ENCODE measurements around the gene MYLK.

MYLK gene

GRCh38 chr3:123743121-123743520 is 141.0 kb downstream of the MYLK start:
- no peak overlapping the region for H3K9ac ChIP-seq
- no peak overlapping the region for H3K4me3 ChIP-seq (IDR thresholded peaks at IDR 0.05; ENCODE audit: insufficient read depth, low read depth, low read length)
- no peak overlapping the region for H3K27ac ChIP-seq
- H3K4me1 ChIP-seq (ENCODE audit: low read depth, poor library complexity, severe bottlenecking): no peaks in the 10 kb centered on the region
- no peak for TF ChIP-seq CTCF (conservative IDR thresholded peaks at IDR 0.05; ENCODE audit: low read depth, low read length)
- no peaks in the 10 kb centered on the region for H3K36me3 ChIP-seq (ENCODE audit: insufficient read depth)
- no peaks in the 10 kb centered on the region for H3K79me2 ChIP-seq (ENCODE audit: insufficient read depth, low read depth)
- no peak overlapping the region for H3K4me2 ChIP-seq
- H3K27me3 ChIP-seq (ENCODE audit: insufficient read depth, low read depth): no peaks in the 10 kb centered on the region
- H4K20me1 ChIP-seq (ENCODE audit: insufficient read depth): no peaks in the 10 kb centered on the region
- no peak overlapping the region for H2AFZ ChIP-seq (ENCODE audit: low read depth)

GRCh38 chr3:123741041-123741511 is 143.1 kb downstream of the MYLK start:
- TF ChIP-seq CTCF (conservative IDR thresholded peaks at IDR 0.05; ENCODE audit: low read depth, low read length): no peak
- no peak overlapping the region for H3K27ac ChIP-seq
- H3K9ac ChIP-seq: no peak overlapping the region
- no peaks in the 10 kb centered on the region for H3K79me2 ChIP-seq (ENCODE audit: insufficient read depth, low read depth)
- no peak overlapping the region for H2AFZ ChIP-seq (ENCODE audit: low read depth)
- H3K4me2 ChIP-seq: no peak overlapping the region
- no peaks in the 10 kb centered on the region for H3K27me3 ChIP-seq (ENCODE audit: insufficient read depth, low read depth)
- H3K36me3 ChIP-seq (ENCODE audit: insufficient read depth): no peaks in the 10 kb centered on the region
- H3K4me3 ChIP-seq (IDR thresholded peaks at IDR 0.05; ENCODE audit: insufficient read depth, low read depth, low read length): no peak overlapping the region
- no peaks in the 10 kb centered on the region for H4K20me1 ChIP-seq (ENCODE audit: insufficient read depth)
- no peaks in the 10 kb centered on the region for H3K4me1 ChIP-seq (ENCODE audit: low read depth, poor library complexity, severe bottlenecking)

- Histone ChIP-seq H3K27ac (no peak overlapping the region), H3K36me3 (ENCODE audit: insufficient read depth) (no peaks in the 10 kb centered on the region)
Measured at GRCh38 chr3:123740391-123740822, 143.7 kb downstream of the MYLK start.

GRCh38 chr3:123739754-123740153 is 144.4 kb downstream of the MYLK start:
- no peak overlapping the region for H3K4me2 ChIP-seq
- H3K27me3 ChIP-seq (ENCODE audit: insufficient read depth, low read depth): no peaks in the 10 kb centered on the region
- H2AFZ ChIP-seq (ENCODE audit: low read depth): no peak overlapping the region
- no peaks in the 10 kb centered on the region for H4K20me1 ChIP-seq (ENCODE audit: insufficient read depth)
- no peaks in the 10 kb centered on the region for H3K79me2 ChIP-seq (ENCODE audit: insufficient read depth, low read depth)
- no peak for TF ChIP-seq CTCF (conservative IDR thresholded peaks at IDR 0.05; ENCODE audit: low read depth, low read length)
- H3K4me1 ChIP-seq (ENCODE audit: low read depth, poor library complexity, severe bottlenecking): no peaks in the 10 kb centered on the region
- H3K4me3 ChIP-seq (IDR thresholded peaks at IDR 0.05; ENCODE audit: insufficient read depth, low read depth, low read length): no peak overlapping the region
- H3K9ac ChIP-seq: no peak overlapping the region
- H3K36me3 ChIP-seq (ENCODE audit: insufficient read depth): no peaks in the 10 kb centered on the region
- no peak overlapping the region for H3K27ac ChIP-seq

More at GRCh38 chr3:123740391-123740822, 143.7 kb downstream of the MYLK start:
- Histone ChIP-seq H3K9ac (no peak overlapping the region), H3K4me1 (ENCODE audit: low read depth, poor library complexity, severe bottlenecking) (no peaks in the 10 kb centered on the region), H2AFZ (ENCODE audit: low read depth) (no peak overlapping the region), H3K27me3 (ENCODE audit: insufficient read depth, low read depth) (no peaks in the 10 kb centered on the region), H3K4me3 (IDR thresholded peaks at IDR 0.05; ENCODE audit: insufficient read depth, low read depth, low read length) (no peak overlapping the region), H4K20me1 (ENCODE audit: insufficient read depth) (no peaks in the 10 kb centered on the region), H3K4me2 (no peak overlapping the region), H3K79me2 (ENCODE audit: insufficient read depth, low read depth) (no peaks in the 10 kb centered on the region)
- TF ChIP-seq CTCF (conservative IDR thresholded peaks at IDR 0.05; ENCODE audit: low read depth, low read length): no peak
